22Rv1 (cell line): ENCODE measurements around the gene PYROXD2.

Experiments used
- H3K27ac ChIP-seq: fragments of 450-650 bp; 2 replicates; pipeline ENCODE4 v1.5.1; 2017
- ZFX ChIP-seq: fragments of 450-650 bp; IDR thresholded peaks from 2 replicates; pipeline ENCODE4 v1.6.1; 2017; ENCODE audit warnings: antibody characterized with exemption, borderline replicate concordance
- TF ChIP-seq, protein P1 (sequence below): fragments of 450-650 bp; IDR thresholded peaks from 2 replicates; pipeline ENCODE4 v1.5.1; 2017; ENCODE audit warnings: mild to moderate bottlenecking

PYROXD2 gene

DNA sequence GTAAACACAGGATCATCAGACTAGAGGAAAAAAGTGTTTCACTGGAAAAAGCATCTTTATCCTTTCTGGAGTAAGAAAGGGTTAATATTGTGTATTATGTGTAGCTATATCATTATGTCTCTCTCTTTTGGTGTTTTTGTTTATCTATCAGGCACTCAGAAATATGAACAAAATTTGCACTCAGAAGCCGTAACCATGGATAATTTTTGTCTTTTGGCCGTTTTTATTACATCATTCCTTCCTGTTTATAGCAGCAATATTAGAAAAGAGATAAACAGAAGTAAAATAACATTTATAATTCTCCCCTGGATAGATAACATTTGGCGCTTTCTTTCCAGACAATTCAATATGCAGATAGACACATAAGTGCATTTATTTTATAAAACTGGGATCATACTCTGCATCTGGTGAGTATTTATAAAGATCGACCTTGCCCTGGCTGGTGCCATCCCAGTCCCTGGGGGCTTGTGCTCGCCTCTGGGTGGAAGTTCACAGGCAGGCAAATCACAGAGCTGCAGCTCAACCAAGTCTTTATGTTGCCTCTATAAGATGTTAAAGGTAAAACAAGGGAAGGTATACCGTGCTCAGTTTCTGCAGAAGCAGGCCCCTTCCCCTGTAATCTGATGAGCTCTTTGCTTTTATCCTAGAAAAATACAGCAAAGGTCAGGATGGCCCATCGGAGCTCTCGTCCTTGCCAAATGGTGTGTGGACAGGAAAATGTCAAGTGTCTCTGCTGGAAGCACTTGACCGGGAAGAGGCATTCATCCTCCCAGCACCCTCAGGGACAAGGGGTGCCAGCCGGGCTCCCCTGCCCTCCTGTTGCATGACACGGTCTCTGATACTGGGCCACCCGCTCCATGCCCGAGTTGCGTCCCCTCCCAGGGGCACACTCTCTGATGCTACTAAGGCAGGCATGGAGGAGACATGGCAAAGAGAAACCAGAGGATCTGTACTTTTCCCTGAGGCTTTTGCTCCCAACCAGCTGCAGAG, 43.9 kb downstream of the PYROXD2 start:
- H3K27ac ChIP-seq: no peak overlapping the region
- TF ChIP-seq, protein P1, sequence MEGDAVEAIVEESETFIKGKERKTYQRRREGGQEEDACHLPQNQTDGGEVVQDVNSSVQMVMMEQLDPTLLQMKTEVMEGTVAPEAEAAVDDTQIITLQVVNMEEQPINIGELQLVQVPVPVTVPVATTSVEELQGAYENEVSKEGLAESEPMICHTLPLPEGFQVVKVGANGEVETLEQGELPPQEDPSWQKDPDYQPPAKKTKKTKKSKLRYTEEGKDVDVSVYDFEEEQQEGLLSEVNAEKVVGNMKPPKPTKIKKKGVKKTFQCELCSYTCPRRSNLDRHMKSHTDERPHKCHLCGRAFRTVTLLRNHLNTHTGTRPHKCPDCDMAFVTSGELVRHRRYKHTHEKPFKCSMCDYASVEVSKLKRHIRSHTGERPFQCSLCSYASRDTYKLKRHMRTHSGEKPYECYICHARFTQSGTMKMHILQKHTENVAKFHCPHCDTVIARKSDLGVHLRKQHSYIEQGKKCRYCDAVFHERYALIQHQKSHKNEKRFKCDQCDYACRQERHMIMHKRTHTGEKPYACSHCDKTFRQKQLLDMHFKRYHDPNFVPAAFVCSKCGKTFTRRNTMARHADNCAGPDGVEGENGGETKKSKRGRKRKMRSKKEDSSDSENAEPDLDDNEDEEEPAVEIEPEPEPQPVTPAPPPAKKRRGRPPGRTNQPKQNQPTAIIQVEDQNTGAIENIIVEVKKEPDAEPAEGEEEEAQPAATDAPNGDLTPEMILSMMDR: no peak
- TF ChIP-seq ZFX: no peak

DNA sequence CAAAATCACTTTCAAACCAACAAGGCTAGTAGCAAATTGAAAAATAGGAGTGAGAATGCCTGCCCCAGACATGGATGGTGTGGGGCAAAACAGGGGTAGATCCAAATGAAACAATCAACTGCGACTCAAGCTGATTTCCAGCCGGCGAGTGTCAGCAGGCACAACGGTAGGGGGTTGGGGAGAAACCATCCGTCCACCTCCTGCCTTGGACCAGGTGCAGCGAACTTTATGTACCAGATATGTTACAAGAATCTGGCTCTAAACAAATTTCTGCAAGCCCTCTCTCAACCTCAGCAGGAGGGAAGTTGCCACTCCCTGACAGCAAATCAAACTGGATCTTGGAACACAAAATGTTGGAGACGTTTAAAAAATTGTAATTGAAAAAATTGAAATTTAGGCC, 45.2 kb downstream of the PYROXD2 start:
- H3K27ac ChIP-seq: no peak overlapping the region

DNA sequence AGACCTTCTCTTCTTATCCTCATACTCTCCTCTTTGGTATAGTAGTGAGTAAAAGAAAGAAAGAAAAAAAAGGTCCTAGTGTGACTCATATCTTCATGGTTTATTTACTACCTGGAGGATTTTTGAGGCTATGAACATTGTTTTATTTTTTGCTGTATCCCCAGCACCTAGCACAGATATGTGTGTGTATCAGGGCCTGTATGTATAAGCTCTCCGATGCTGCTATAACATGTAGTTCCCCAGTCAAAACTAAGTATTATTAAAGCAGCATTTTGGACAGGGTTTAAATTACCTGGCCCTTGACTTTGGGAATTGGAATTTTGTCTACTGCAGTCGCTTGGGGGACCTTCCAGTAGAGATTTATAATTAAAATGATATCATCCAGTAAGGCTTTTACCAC, 46.3 kb downstream of the PYROXD2 start:
- H3K27ac ChIP-seq: no peak overlapping the region
- TF ChIP-seq ZFX: no peak
- TF ChIP-seq, protein P1: no peak

More for the DNA sequence above, 45.2 kb downstream of the PYROXD2 start:
- TF ChIP-seq, protein P1: no peak
- TF ChIP-seq ZFX: no peak

DNA sequence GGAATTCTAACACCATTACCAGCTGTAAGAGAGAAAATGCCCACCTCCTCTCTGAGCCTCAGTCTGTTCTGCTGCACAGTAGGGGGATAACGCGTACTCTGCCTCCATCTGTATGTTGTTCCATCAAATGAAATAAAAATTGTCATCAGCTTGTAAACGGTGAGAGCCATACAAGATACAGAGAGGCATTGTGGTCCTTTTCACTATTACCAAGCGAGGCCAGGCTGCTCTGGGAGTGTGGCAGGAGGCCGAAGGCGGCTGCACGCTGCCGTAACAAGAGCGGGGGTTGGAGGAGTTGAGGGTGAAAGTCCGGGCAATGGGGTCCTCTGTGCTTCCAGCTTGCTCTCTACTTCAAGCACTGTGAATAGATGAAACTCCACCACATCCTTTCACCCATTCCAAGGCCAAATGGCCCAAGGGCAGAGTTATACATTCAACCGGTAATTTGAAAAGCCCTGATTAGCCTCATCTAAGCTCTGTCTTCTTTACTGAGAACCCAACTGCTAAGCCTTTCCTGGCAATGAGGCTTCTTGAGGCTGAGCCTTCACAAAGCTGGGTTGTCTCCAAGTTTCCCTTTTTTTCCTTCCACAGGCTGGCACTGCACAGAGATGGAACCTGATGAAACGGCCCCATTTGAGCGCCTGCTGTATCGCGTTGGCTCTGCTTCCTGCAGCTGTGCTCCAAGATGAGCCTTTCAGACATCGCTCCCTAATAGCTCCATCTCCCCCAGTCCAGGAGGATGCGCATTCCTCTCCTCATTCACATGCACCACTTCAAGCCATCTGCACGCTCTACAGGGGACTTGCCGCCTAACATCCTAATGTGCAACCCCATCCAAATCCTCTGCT, 47.2 kb downstream of the PYROXD2 start:
- TF ChIP-seq, protein P1: no peak
- TF ChIP-seq ZFX: no peak
- no peak overlapping the region for H3K27ac ChIP-seq

DNA sequence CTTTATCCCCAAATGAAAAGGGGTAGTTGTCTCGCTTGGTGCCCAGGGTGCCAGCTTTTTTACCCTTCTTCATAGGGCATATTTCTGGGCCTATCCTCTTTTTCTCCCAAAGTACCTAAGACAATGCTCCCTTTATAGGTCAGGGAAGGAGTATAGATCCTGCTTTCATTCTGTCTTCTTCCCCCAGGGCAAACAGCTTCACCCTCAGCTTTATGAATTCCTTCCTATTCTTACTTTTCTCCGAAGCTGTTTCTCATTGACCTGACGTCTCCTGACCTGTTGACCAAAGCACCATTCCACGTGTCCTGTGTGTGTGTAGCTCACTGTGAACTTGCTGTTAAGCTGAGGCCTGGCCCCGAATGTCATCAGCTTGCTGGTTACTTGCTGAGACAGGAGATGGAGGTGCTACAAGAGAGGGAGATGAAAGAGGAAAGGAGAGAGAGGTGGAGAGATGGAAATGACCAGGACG, 48.9 kb downstream of the PYROXD2 start:
- H3K27ac ChIP-seq: no peak overlapping the region
- TF ChIP-seq, protein P1: no peak
- no peak for TF ChIP-seq ZFX

DNA sequence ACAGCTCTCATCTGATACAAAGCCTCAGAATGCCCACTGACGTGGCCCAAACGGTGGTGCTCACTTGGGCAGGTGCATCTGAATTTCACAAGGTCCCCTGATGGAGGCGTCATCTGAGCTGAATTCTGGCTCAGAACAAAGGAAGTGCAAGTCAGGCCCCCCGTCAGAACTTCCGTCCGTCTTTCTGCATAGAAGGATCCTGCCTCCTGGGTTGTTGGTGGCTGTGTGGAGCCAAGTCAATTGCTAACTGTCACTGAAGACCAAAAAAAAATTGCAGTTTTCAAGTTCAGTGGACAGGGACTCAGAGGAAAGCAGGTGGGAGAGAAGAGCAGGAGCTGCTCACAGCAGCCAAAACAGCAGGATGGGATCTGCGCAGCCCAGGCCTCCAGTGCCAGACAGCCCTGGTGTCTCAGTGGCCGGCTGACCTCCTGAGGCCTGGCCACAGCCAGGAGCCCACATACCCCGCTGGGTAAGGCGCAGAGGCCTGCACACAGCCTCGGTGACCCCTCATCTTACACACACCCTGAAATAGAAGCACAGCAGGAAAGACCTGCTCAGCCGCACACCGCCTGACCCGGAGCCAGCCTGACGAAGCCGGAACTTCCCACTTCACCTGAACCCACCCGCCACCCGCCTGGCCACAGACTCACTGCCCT, 49.4 kb downstream of the PYROXD2 start:
- no peak overlapping the region for H3K27ac ChIP-seq
- TF ChIP-seq, protein P1: no peak
- no peak for TF ChIP-seq ZFX
